CD4-positive, alpha-beta T cell treated with Interleukin-6 at 100 ng/mL for 8 hours (primary cell): Measurements from ENCODE around the gene UMODL1.

Experiments used
- DNase-seq: peaks from one replicate; pipeline ENCODE4 v3.0.0-alpha.2; 2020; ENCODE audit warnings: mixed read lengths, low spot score

Gene UMODL1

GRCh38 chr21:42151948-42152220, 80.8 kb downstream of the UMODL1 start:
- DNase-seq: no peak

GRCh38 chr21:42153046-42153686, 82.0 kb downstream of the UMODL1 start:
- no peak for DNase-seq

- no peak for DNase-seq
Observed at GRCh38 chr21:42153746-42154145, 82.6 kb downstream of the UMODL1 start.

GRCh38 chr21:42154237-42155044, 83.3 kb downstream of the UMODL1 start:
- DNase-seq: no peak

- DNase-seq: no peak
Observed at GRCh38 chr21:42155045-42155855, 84.1 kb downstream of the UMODL1 start.

- DNase-seq: no peak
Observed at GRCh38 chr21:42156690-42157605, 85.8 kb downstream of the UMODL1 start.

GRCh38 chr21:42157606-42158310, 86.6 kb downstream of the UMODL1 start:
- no peak for DNase-seq

- no peak for DNase-seq
Observed at GRCh38 chr21:42158846-42159245, 87.7 kb downstream of the UMODL1 start.

- DNase-seq: no peak
Observed at GRCh38 chr21:42159560-42160110, 88.5 kb downstream of the UMODL1 start.

GRCh38 chr21:42160111-42160721, 89.1 kb downstream of the UMODL1 start:
- DNase-seq: no peak

- DNase-seq: no peak
Observed at GRCh38 chr21:42160765-42161164, 89.6 kb downstream of the UMODL1 start.

- DNase-seq: no peak
Observed at GRCh38 chr21:42161401-42161955, 90.4 kb downstream of the UMODL1 start.

- peak; percentile 26 for DNase-seq
Observed at GRCh38 chr21:42161956-42162681, 91.0 kb downstream of the UMODL1 start.

- DNase-seq: no peak
Observed at GRCh38 chr21:42162831-42163510, 91.9 kb downstream of the UMODL1 start.

GRCh38 chr21:42163511-42163863, 92.4 kb downstream of the UMODL1 start:
- DNase-seq: no peak

- DNase-seq: peak; percentile 60
Observed at GRCh38 chr21:42164064-42164789, 93.1 kb downstream of the UMODL1 start.

GRCh38 chr21:42164818-42165217, 93.7 kb downstream of the UMODL1 start:
- no peak for DNase-seq

GRCh38 chr21:42165901-42166300, 94.8 kb downstream of the UMODL1 start:
- DNase-seq: no peak
